ENCODE data around the gene RCSD1.
"Not testable (repeated sequence)": the region's sequence is repeated elsewhere in the genome, so short reads cannot be mapped to it uniquely, and the experiment has no call there.

The RCSD1 gene

DNA sequence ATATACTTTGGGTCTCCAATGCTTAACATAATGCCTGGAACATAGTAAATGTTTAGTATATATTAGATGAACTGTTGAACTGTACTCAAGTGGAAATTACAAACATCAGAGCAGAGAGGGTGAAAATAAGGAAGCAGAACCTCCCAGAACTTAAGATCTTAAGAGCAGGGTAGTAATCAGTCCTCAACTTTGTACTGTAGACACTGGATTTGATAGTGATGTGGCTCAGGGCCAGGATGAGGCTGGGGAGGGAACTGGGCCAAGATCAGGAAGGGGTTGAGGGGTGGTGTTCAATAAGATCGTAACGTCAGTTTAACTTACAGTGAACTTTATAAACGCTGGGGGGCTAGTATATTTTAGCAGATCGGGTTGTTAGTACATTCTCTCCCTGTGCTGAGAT lies 107.1 kb downstream of the RCSD1 start:
- H3K27ac ChIP-seq (ENCODE audit: low read depth, low read length) = no peak overlapping the region
- peaks cover 12% of the 10 kb centered on the region; the same call in 1 of the 2 replicates for H3K36me3 ChIP-seq (ENCODE audit: control insufficient read depth, insufficient read depth, low read length)
- H3K4me1 ChIP-seq (ENCODE audit: control insufficient read depth, insufficient read depth, low read length) = peaks cover 10% of the 10 kb centered on the region; the same call in 1 of the 2 replicates
- H3K4me3 ChIP-seq (ENCODE audit: low read depth, low read length) = no peak overlapping the region
- H3K9ac ChIP-seq (ENCODE audit: low read length) = no peak overlapping the region
- no peaks in the 10 kb centered on the region for H3K27me3 ChIP-seq (ENCODE audit: control insufficient read depth, insufficient read depth, low read length)
- H3K9me3 ChIP-seq (ENCODE audit: control insufficient read depth, insufficient read depth, low read depth, low read length) = peaks cover 4% of the 10 kb centered on the region; the same call in 1 of the 2 replicates

GRCh38 chr1:167738158-167738557 lies 108.1 kb downstream of the RCSD1 start:
- H3K27me3 ChIP-seq (ENCODE audit: control insufficient read depth, insufficient read depth, low read length) = no peaks in the 10 kb centered on the region
- no peak overlapping the region for H3K9ac ChIP-seq (ENCODE audit: low read length)
- H3K36me3 ChIP-seq (ENCODE audit: control insufficient read depth, insufficient read depth, low read length) = peaks cover 7% of the 10 kb centered on the region; the same call in 1 of the 2 replicates
- peaks cover 14% of the 10 kb centered on the region; the same call in 1 of the 2 replicates for H3K4me1 ChIP-seq (ENCODE audit: control insufficient read depth, insufficient read depth, low read length)
- H3K4me3 ChIP-seq (ENCODE audit: low read depth, low read length) = no peak overlapping the region
- H3K9me3 ChIP-seq (ENCODE audit: control insufficient read depth, insufficient read depth, low read depth, low read length) = peaks cover 4% of the 10 kb centered on the region; the same call in 1 of the 2 replicates
- no peak overlapping the region for H3K27ac ChIP-seq (ENCODE audit: low read depth, low read length)

DNA sequence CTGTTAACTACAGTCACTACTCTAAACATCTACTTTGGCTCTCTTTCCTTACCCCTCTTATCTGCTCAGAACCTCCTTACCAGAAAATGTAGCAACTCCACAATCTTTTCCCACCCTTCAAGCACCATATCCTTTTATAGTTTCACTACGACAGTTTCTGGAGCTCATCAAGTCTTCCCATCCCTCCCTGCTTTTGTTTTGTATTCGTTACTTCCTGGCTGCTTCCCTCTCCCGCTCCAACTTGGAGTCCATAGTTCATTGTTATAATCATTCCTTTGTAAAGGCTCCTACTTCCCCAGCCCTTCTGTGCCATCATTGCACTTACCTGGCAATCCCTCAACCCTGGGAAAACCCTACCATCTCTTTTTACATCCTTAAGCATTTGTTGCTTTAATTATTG lies 109.7 kb downstream of the RCSD1 start:
- no peak overlapping the region for H3K9ac ChIP-seq (ENCODE audit: low read length)
- no peak overlapping the region for H3K27ac ChIP-seq (ENCODE audit: low read depth, low read length)
- no peaks in the 10 kb centered on the region for H3K27me3 ChIP-seq (ENCODE audit: control insufficient read depth, insufficient read depth, low read length)
- peaks cover 4% of the 10 kb centered on the region; the same call in 1 of the 2 replicates for H3K9me3 ChIP-seq (ENCODE audit: control insufficient read depth, insufficient read depth, low read depth, low read length)
- H3K4me3 ChIP-seq (ENCODE audit: low read depth, low read length) = no peak overlapping the region
- peaks cover 20% of the 10 kb centered on the region; the same call in 1 of the 2 replicates for H3K4me1 ChIP-seq (ENCODE audit: control insufficient read depth, insufficient read depth, low read length)
- peaks cover 6% of the 10 kb centered on the region; the same call in 1 of the 2 replicates for H3K36me3 ChIP-seq (ENCODE audit: control insufficient read depth, insufficient read depth, low read length)

DNA sequence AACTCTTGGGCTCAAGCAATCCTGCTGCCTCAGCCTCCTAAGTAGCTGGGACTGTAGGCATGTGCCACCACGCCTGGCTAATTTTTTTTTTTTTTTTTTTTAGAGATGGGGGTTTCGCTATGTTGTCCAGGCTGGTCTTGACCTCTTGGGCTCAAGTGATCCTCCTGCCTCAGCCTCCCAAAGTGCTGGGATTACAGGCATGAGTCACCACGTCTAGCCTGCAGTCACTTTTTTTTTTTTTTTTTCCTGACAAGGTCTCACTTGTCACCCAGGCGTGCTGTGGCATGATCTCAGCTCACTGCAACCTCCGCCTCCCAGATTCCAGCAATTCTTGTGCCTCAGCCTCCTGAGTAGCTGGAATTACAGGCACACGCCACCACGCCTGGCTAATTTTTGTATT lies 111.1 kb downstream of the RCSD1 start:
- not testable (repeated sequence) for H3K27ac ChIP-seq (ENCODE audit: low read depth, low read length); H3K9ac ChIP-seq (ENCODE audit: low read length); H3K27me3 ChIP-seq (ENCODE audit: control insufficient read depth, insufficient read depth, low read length); H3K36me3 ChIP-seq (ENCODE audit: control insufficient read depth, insufficient read depth, low read length); H3K9me3 ChIP-seq (ENCODE audit: control insufficient read depth, insufficient read depth, low read depth, low read length); H3K4me3 ChIP-seq (ENCODE audit: low read depth, low read length)
- peaks cover 22% of the 10 kb centered on the region; the same call in 1 of the 2 replicates for H3K4me1 ChIP-seq (ENCODE audit: control insufficient read depth, insufficient read depth, low read length)

DNA sequence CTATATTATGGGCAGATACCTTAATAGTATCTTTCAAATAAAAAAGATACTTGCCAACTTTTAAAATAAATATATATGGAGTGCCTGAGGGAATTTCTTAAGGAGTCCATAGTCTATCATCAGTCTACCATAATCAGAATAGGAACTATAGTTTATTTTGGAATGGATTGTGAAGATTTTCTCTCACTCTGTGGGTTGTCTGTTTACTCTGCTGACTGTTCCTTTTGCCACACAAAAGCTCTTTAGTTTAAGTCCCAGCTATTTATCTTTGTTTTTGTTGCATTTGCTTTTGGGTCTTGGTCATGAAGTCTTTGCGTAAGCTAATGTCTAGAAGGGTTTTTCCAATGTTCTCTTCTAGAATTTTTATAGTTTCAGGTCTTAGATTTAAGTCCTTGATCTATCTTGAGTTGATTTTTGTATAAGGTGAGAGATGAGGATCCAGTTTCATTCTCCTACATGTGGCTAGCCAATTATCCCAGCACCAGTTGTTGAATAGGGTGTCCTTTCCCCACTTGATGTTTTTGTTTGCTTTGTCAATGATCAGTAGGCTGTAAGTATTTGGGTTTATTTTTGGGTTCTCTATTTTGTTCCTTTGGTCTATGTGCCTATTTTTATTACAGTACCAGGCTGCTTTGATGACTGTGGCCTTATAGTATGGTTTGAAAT lies 112.5 kb downstream of the RCSD1 start:
- not testable (repeated sequence) for H3K27me3 ChIP-seq (ENCODE audit: control insufficient read depth, insufficient read depth, low read length); H3K4me3 ChIP-seq (ENCODE audit: low read depth, low read length); H3K36me3 ChIP-seq (ENCODE audit: control insufficient read depth, insufficient read depth, low read length); H3K9ac ChIP-seq (ENCODE audit: low read length); H3K9me3 ChIP-seq (ENCODE audit: control insufficient read depth, insufficient read depth, low read depth, low read length); H3K27ac ChIP-seq (ENCODE audit: low read depth, low read length)
- H3K4me1 ChIP-seq (ENCODE audit: control insufficient read depth, insufficient read depth, low read length) = peaks cover 25% of the 10 kb centered on the region; the same call in 1 of the 2 replicates

DNA sequence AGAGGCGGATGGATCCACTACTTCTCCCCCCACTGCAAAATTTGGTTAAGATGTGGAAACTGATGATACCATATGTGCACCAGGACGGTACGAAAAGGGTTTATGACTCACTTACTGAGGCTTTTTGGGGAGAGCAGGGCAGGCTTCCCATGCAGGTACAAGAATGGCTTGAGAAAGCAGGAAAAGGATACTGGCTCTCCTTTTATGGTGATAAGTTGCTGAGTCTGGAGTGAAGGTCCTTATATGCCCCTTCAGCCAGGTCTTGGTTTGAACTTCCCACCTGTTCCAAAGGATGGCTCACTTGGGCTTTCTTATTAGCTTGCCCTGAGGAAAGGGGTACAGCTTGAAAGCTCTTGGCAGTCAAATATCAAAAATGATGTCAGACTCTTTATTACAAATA lies 114.9 kb downstream of the RCSD1 start:
- H3K4me3 ChIP-seq (ENCODE audit: low read depth, low read length) = no peak overlapping the region
- H3K4me1 ChIP-seq (ENCODE audit: control insufficient read depth, insufficient read depth, low read length) = peaks cover 19% of the 10 kb centered on the region; the same call in 1 of the 2 replicates
- no peaks in the 10 kb centered on the region for H3K9me3 ChIP-seq (ENCODE audit: control insufficient read depth, insufficient read depth, low read depth, low read length)
- no peaks in the 10 kb centered on the region for H3K36me3 ChIP-seq (ENCODE audit: control insufficient read depth, insufficient read depth, low read length)
- no peak overlapping the region for H3K27ac ChIP-seq (ENCODE audit: low read depth, low read length)
- H3K27me3 ChIP-seq (ENCODE audit: control insufficient read depth, insufficient read depth, low read length) = no peaks in the 10 kb centered on the region
- no peak overlapping the region for H3K9ac ChIP-seq (ENCODE audit: low read length)

DNA sequence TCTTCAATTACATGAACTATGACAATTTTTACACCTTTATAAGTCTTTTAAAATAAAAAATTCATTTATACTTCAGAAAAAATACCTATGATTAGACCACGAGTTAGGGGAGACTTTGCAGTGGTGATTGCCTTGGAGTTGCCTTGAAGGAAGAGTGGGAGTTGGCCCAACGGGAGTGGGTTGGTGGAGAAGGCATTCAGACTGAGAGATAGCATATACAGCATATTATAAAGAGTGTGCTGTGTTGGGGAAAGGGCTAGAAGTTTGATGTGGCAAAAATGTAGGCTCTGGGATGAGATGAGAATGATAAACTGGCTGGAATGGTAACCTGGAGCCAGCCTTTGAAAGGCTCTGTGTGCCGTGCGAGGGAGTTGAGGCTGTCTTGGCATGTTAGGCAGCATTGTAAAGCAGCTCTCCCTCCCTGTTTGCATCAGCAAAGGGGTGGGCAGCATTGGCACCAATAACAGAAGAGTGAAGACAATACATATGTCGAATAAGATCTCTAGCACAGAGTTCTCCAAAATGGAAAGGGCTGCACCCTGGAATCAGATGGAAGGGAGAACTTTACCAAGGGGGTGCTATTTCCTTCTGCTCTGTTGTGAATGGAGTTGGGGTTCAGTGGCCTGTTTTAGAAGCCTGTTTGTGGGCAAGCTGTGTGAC lies 116.1 kb downstream of the RCSD1 start:
- Histone ChIP-seq H3K27ac (ENCODE audit: low read depth, low read length) (no peak overlapping the region), H3K9ac (ENCODE audit: low read length) (no peak overlapping the region), H3K36me3 (ENCODE audit: control insufficient read depth, insufficient read depth, low read length) (no peaks in the 10 kb centered on the region), H3K4me3 (ENCODE audit: low read depth, low read length) (no peak overlapping the region), H3K4me1 (ENCODE audit: control insufficient read depth, insufficient read depth, low read length) (peaks cover 17% of the 10 kb centered on the region; the same call in 1 of the 2 replicates), H3K9me3 (ENCODE audit: control insufficient read depth, insufficient read depth, low read depth, low read length) (no peaks in the 10 kb centered on the region), H3K27me3 (ENCODE audit: control insufficient read depth, insufficient read depth, low read length) (no peaks in the 10 kb centered on the region)

- Histone ChIP-seq H3K4me1 (ENCODE audit: control insufficient read depth, insufficient read depth, low read length) (peaks cover 17% of the 10 kb centered on the region; the same call in 1 of the 2 replicates), H3K27ac (ENCODE audit: low read depth, low read length) (no peak overlapping the region), H3K4me3 (ENCODE audit: low read depth, low read length) (no peak overlapping the region)
Observed at GRCh38 chr1:167746988-167747655, 117.1 kb downstream of the RCSD1 start.

DNA sequence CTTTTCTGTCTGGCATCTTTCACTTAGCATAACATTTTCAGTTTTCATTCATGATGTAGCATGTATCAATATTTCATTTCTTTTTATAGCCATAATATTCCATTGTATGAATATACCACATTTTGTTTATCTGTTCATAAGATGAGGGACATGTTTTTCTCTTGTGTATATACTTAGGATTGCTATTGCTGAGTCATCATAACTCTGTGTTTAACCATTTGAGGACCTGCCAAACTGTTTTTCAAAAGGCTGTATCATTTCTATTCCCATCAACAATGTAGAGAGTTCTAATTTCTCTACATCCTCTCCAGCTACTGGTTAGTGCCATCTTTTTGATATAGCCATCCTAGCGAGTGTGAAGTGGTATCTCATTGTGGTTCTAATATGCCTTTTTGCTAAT lies 118.0 kb downstream of the RCSD1 start:
- Histone ChIP-seq H3K4me1 (ENCODE audit: control insufficient read depth, insufficient read depth, low read length) (peaks cover 18% of the 10 kb centered on the region; the same call in 1 of the 2 replicates), H3K9me3 (ENCODE audit: control insufficient read depth, insufficient read depth, low read depth, low read length) (no peaks in the 10 kb centered on the region), H3K4me3 (ENCODE audit: low read depth, low read length) (no peak overlapping the region), H3K9ac (ENCODE audit: low read length) (no peak overlapping the region), H3K36me3 (ENCODE audit: control insufficient read depth, insufficient read depth, low read length) (no peaks in the 10 kb centered on the region), H3K27me3 (ENCODE audit: control insufficient read depth, insufficient read depth, low read length) (no peaks in the 10 kb centered on the region), H3K27ac (ENCODE audit: low read depth, low read length) (no peak overlapping the region)

More at GRCh38 chr1:167746988-167747655, 117.1 kb downstream of the RCSD1 start:
- H3K9ac ChIP-seq (ENCODE audit: low read length) = no peak overlapping the region
- H3K36me3 ChIP-seq (ENCODE audit: control insufficient read depth, insufficient read depth, low read length) = no peaks in the 10 kb centered on the region
- no peaks in the 10 kb centered on the region for H3K27me3 ChIP-seq (ENCODE audit: control insufficient read depth, insufficient read depth, low read length)
- no peaks in the 10 kb centered on the region for H3K9me3 ChIP-seq (ENCODE audit: control insufficient read depth, insufficient read depth, low read depth, low read length)

DNA sequence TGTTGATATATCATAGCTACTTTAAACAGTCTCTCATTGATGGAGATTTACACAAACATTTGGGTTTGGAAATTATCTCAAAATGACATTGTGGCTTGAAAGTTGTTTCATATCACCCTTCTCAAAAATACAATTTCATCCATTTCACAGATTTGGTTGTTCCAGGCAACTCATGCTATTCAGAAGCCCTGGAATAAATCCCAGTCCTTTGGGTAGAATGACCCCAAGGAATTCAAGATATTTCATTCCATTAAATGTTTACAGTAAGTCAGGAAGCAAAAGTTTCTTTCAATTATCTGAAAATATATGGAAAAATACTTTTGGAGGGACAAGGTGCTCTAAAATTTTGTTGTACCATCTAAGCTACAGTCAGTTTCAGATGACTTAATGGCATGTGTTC lies 118.9 kb downstream of the RCSD1 start:
- H3K36me3 ChIP-seq (ENCODE audit: control insufficient read depth, insufficient read depth, low read length) = no peaks in the 10 kb centered on the region
- H3K4me3 ChIP-seq (ENCODE audit: low read depth, low read length) = no peak overlapping the region
- no peak overlapping the region for H3K27ac ChIP-seq (ENCODE audit: low read depth, low read length)
- peaks cover 16% of the 10 kb centered on the region; the same call in 1 of the 2 replicates for H3K4me1 ChIP-seq (ENCODE audit: control insufficient read depth, insufficient read depth, low read length)
- no peaks in the 10 kb centered on the region for H3K9me3 ChIP-seq (ENCODE audit: control insufficient read depth, insufficient read depth, low read depth, low read length)
- no peak overlapping the region for H3K9ac ChIP-seq (ENCODE audit: low read length)
- H3K27me3 ChIP-seq (ENCODE audit: control insufficient read depth, insufficient read depth, low read length) = no peaks in the 10 kb centered on the region

- no peak overlapping the region for H3K4me3 ChIP-seq (ENCODE audit: low read depth, low read length)
- H3K9ac ChIP-seq (ENCODE audit: low read length) = no peak overlapping the region
- H3K4me1 ChIP-seq (ENCODE audit: control insufficient read depth, insufficient read depth, low read length) = peaks cover 12% of the 10 kb centered on the region; the same call in 1 of the 2 replicates
- no peak overlapping the region for H3K27ac ChIP-seq (ENCODE audit: low read depth, low read length)
- H3K27me3 ChIP-seq (ENCODE audit: control insufficient read depth, insufficient read depth, low read length) = no peaks in the 10 kb centered on the region
- no peaks in the 10 kb centered on the region for H3K36me3 ChIP-seq (ENCODE audit: control insufficient read depth, insufficient read depth, low read length)
- no peaks in the 10 kb centered on the region for H3K9me3 ChIP-seq (ENCODE audit: control insufficient read depth, insufficient read depth, low read depth, low read length)
Observed at GRCh38 chr1:167749741-167750140, 119.7 kb downstream of the RCSD1 start.
